Activated naive CD8-positive, alpha-beta T cell treated with anti-CD3 and anti-CD28 coated beads, Interleukin-2, amount 50 U/mL, for 24 hours (primary cell): ENCODE results near the gene RSKR.
"Not testable (repeated sequence)": the region's sequence is repeated elsewhere in the genome, so short reads cannot be mapped to it uniquely, and the experiment has no call there.

ENCODE experiments used
- ATAC-seq: fragments of 150-1000 bp; cut with Tn5 transposase; one replicate; pipeline ENCODE4 v1.10.0; 2021
- DNase-seq: peaks from one replicate; pipeline ENCODE4 v3.0.0; 2021
- H3K27ac Mint-ChIP-seq: one replicate; pipeline ENCODE4 v1.8.0; 2021; ENCODE audit warnings: mild to moderate bottlenecking, mixed read lengths
- H3K27me3 Mint-ChIP-seq: one replicate; pipeline ENCODE4 v1.8.0; 2021; ENCODE audit warnings: mixed read lengths
- H3K36me3 Mint-ChIP-seq: one replicate; pipeline ENCODE4 v1.8.0; 2021; ENCODE audit warnings: low read depth, mixed read lengths
- H3K4me1 Mint-ChIP-seq: one replicate; pipeline ENCODE4 v1.8.0; 2021; ENCODE audit warnings: mixed read lengths
- H3K4me3 Mint-ChIP-seq: one replicate; pipeline ENCODE4 v1.8.0; 2021; ENCODE audit warnings: mild to moderate bottlenecking, moderate library complexity, mixed read lengths
- H3K9me3 Mint-ChIP-seq: one replicate; pipeline ENCODE4 v1.8.0; 2021; ENCODE audit warnings: mixed read lengths

Gene RSKR

GRCh38 chr17:28576758-28577465 is 37.1 kb downstream of the RSKR start, which contains the start of gene ALDOC:
Gene ALDOC, minus strand, starts transcription at chr17:28576895. Its CDS starts 1,363 bp downstream, at chr17:28575532.
- peak within 1 kb of the TSS; percentile 90 for H3K27ac Mint-ChIP-seq
- DNase-seq (peak; percentile 99), ATAC-seq (peak; percentile 94)
- no peaks in the 10 kb centered on the region for H3K27me3 Mint-ChIP-seq
- H3K9me3 Mint-ChIP-seq: no peaks in the 10 kb centered on the region
- peaks cover 34% of the 10 kb centered on the region for H3K4me1 Mint-ChIP-seq
- peak within 1 kb of the TSS; percentile 83 for H3K4me3 Mint-ChIP-seq
- H3K36me3 Mint-ChIP-seq: peaks cover 33% of the 10 kb centered on the region

GRCh38 chr17:28576016-28576415 is 38.0 kb downstream of the RSKR start:
- not testable (repeated sequence) for DNase-seq, H3K9me3 Mint-ChIP-seq, H3K27me3 Mint-ChIP-seq, ATAC-seq
- H3K4me3 Mint-ChIP-seq: peak overlapping the region; percentile 83
- H3K36me3 Mint-ChIP-seq: peaks cover 33% of the 10 kb centered on the region
- peak overlapping the region; percentile 68 for H3K27ac Mint-ChIP-seq
- H3K4me1 Mint-ChIP-seq: peaks cover 37% of the 10 kb centered on the region

GRCh38 chr17:28575126-28575795 is 38.7 kb downstream of the RSKR start:
- Mint-ChIP-seq H3K4me3 (peak overlapping the region; percentile 1), H3K27ac (no peak overlapping the region), H3K27me3 (no peaks in the 10 kb centered on the region), H3K4me1 (peaks cover 42% of the 10 kb centered on the region), H3K36me3 (peaks cover 30% of the 10 kb centered on the region), H3K9me3 (no peaks in the 10 kb centered on the region)
- DNase-seq (no peak), ATAC-seq (no peak)

- Mint-ChIP-seq H3K36me3 (peaks cover 31% of the 10 kb centered on the region), H3K9me3 (no peaks in the 10 kb centered on the region), H3K4me3 (peak overlapping the region; percentile 1), H3K4me1 (peaks cover 46% of the 10 kb centered on the region), H3K27me3 (no peaks in the 10 kb centered on the region), H3K27ac (no peak overlapping the region)
- DNase-seq (no peak), ATAC-seq (no peak)
Observed at GRCh38 chr17:28574526-28574925, 39.5 kb downstream of the RSKR start.

- ATAC-seq: no peak
- H3K27me3 Mint-ChIP-seq: no peaks in the 10 kb centered on the region
- H3K4me3 Mint-ChIP-seq: no peak overlapping the region
- no peaks in the 10 kb centered on the region for H3K9me3 Mint-ChIP-seq
- peaks cover 47% of the 10 kb centered on the region for H3K4me1 Mint-ChIP-seq
- peaks cover 30% of the 10 kb centered on the region for H3K36me3 Mint-ChIP-seq
- no peak for DNase-seq
- H3K27ac Mint-ChIP-seq: no peak overlapping the region
Observed at GRCh38 chr17:28573966-28574480, 40.0 kb downstream of the RSKR start.

GRCh38 chr17:28573521-28573920 is 40.5 kb downstream of the RSKR start:
- peaks cover 33% of the 10 kb centered on the region for H3K36me3 Mint-ChIP-seq
- no peak for ATAC-seq
- no peak for DNase-seq
- peaks cover 49% of the 10 kb centered on the region for H3K4me1 Mint-ChIP-seq
- H3K9me3 Mint-ChIP-seq: no peaks in the 10 kb centered on the region
- no peak overlapping the region for H3K4me3 Mint-ChIP-seq
- no peak overlapping the region for H3K27ac Mint-ChIP-seq
- no peaks in the 10 kb centered on the region for H3K27me3 Mint-ChIP-seq

GRCh38 chr17:28573040-28573380 is 41.0 kb downstream of the RSKR start:
- peaks cover 53% of the 10 kb centered on the region for H3K4me1 Mint-ChIP-seq
- H3K27ac Mint-ChIP-seq: no peak overlapping the region
- H3K36me3 Mint-ChIP-seq: peaks cover 32% of the 10 kb centered on the region
- H3K4me3 Mint-ChIP-seq: no peak overlapping the region
- DNase-seq: no peak
- no peaks in the 10 kb centered on the region for H3K9me3 Mint-ChIP-seq
- no peaks in the 10 kb centered on the region for H3K27me3 Mint-ChIP-seq
- no peak for ATAC-seq

- peak overlapping the region; percentile 94 for H3K4me3 Mint-ChIP-seq
- ATAC-seq (no peak), DNase-seq (no peak)
- H3K27ac Mint-ChIP-seq: peak overlapping the region; percentile 93
- no peaks in the 10 kb centered on the region for H3K9me3 Mint-ChIP-seq
- H3K4me1 Mint-ChIP-seq: peaks cover 58% of the 10 kb centered on the region
- no peaks in the 10 kb centered on the region for H3K27me3 Mint-ChIP-seq
- peaks cover 29% of the 10 kb centered on the region for H3K36me3 Mint-ChIP-seq
Observed at GRCh38 chr17:28572259-28573039, 41.5 kb downstream of the RSKR start.

GRCh38 chr17:28571361-28572122 is 42.4 kb downstream of the RSKR start, which contains the start of gene PIGS:
Gene PIGS, minus strand, starts transcription at chr17:28571524. Its CDS starts 28 bp downstream, at chr17:28571496.
- H3K27ac Mint-ChIP-seq: peak within 1 kb of the TSS; percentile 93
- ATAC-seq (peak; percentile 99), DNase-seq (peak; percentile 93)
- peak within 1 kb of the TSS; percentile 94 for H3K4me3 Mint-ChIP-seq
- peaks cover 56% of the 10 kb centered on the region for H3K4me1 Mint-ChIP-seq
- peaks cover 29% of the 10 kb centered on the region for H3K36me3 Mint-ChIP-seq
- H3K9me3 Mint-ChIP-seq: no peaks in the 10 kb centered on the region
- no peaks in the 10 kb centered on the region for H3K27me3 Mint-ChIP-seq

GRCh38 chr17:28570716-28571360 is 43.1 kb downstream of the RSKR start:
- ATAC-seq (peak; percentile 37), DNase-seq (peak; percentile 58)
- H3K36me3 Mint-ChIP-seq: peaks cover 26% of the 10 kb centered on the region
- H3K4me3 Mint-ChIP-seq: peak overlapping the region; percentile 94
- no peaks in the 10 kb centered on the region for H3K9me3 Mint-ChIP-seq
- peak overlapping the region; percentile 93 for H3K27ac Mint-ChIP-seq
- H3K27me3 Mint-ChIP-seq: no peaks in the 10 kb centered on the region
- peaks cover 49% of the 10 kb centered on the region for H3K4me1 Mint-ChIP-seq

- Mint-ChIP-seq H3K36me3 (peaks cover 23% of the 10 kb centered on the region), H3K4me3 (peak overlapping the region; percentile 94), H3K27ac (peak overlapping the region; percentile 2), H3K27me3 (no peaks in the 10 kb centered on the region), H3K4me1 (peaks cover 53% of the 10 kb centered on the region), H3K9me3 (no peaks in the 10 kb centered on the region)
- DNase-seq (no peak), ATAC-seq (no peak)
Observed at GRCh38 chr17:28569446-28569845, 44.5 kb downstream of the RSKR start.

- Mint-ChIP-seq H3K4me1 (peaks cover 49% of the 10 kb centered on the region), H3K27ac (no peak overlapping the region), H3K9me3 (no peaks in the 10 kb centered on the region), H3K27me3 (no peaks in the 10 kb centered on the region), H3K36me3 (peaks cover 28% of the 10 kb centered on the region), H3K4me3 (no peak overlapping the region)
- DNase-seq (no peak), ATAC-seq (no peak)
Observed at GRCh38 chr17:28567604-28568003, 46.4 kb downstream of the RSKR start.

GRCh38 chr17:28563475-28563874 is 50.5 kb downstream of the RSKR start:
- H3K36me3 Mint-ChIP-seq: peaks cover 35% of the 10 kb centered on the region
- DNase-seq: no peak
- H3K9me3 Mint-ChIP-seq: no peaks in the 10 kb centered on the region

More at GRCh38 chr17:28563475-28563874, 50.5 kb downstream of the RSKR start:
- no peak for ATAC-seq
- Mint-ChIP-seq H3K4me3 (no peak overlapping the region), H3K27ac (no peak overlapping the region), H3K27me3 (no peaks in the 10 kb centered on the region), H3K4me1 (peaks cover 17% of the 10 kb centered on the region)
